ENCODE results near the gene CDK15.

CDK15 gene

GRCh38 chr2:201879996-201880395 lies 73.7 kb downstream of the CDK15 start:
- DNase-seq, result no peak

- DNase-seq, result no peak
Measured at GRCh38 chr2:201880579-201880978, 74.2 kb downstream of the CDK15 start.

GRCh38 chr2:201880993-201881611 lies 74.8 kb downstream of the CDK15 start:
- no peak for DNase-seq

DNA sequence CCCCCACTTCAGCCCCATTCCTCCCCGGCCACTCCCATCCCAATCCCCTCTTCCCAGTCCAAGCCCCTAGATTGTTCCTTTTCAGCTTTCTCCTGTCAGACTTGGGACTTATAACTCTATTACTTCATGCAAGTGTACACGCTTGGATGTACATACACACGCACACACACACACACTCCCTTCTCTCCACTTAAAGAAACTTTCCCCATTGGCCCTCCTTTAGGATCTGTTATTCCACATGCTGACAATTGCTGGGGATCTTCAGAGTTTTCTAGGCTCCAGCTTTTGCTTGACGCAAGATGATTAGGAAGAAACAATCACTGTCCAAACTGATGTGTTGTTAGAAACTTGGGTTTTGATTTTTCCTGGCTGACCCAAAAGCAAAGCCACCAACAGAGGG lies 75.4 kb downstream of the CDK15 start:
- DNase-seq, result no peak

GRCh38 chr2:201882353-201883090 lies 76.2 kb downstream of the CDK15 start:
- no peak for DNase-seq

GRCh38 chr2:201883606-201884369 lies 77.5 kb downstream of the CDK15 start:
- DNase-seq, result no peak

DNA sequence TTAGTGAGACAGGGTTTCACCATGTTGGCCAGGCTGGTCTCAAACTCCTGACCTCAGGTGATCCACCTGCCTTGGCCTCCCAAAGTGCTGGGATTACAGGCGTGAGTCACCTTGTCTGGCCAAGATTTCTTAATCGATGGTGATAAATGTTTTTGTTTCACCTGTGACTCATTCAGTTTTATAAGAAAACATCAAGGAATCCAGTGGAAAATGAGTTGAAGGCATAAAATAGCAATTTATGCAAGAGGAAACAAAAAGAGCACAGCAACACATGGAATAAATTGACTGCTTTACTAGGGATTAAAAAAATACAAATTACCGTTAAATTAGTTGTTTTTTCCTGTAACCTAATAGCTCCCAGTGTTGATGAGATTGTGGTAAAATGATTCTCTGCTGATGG lies 80.2 kb downstream of the CDK15 start:
- no peak for DNase-seq

GRCh38 chr2:201887773-201888425 lies 81.6 kb downstream of the CDK15 start:
- no peak for DNase-seq

- no peak for DNase-seq
Measured at GRCh38 chr2:201888426-201888800, 82.1 kb downstream of the CDK15 start.

DNA sequence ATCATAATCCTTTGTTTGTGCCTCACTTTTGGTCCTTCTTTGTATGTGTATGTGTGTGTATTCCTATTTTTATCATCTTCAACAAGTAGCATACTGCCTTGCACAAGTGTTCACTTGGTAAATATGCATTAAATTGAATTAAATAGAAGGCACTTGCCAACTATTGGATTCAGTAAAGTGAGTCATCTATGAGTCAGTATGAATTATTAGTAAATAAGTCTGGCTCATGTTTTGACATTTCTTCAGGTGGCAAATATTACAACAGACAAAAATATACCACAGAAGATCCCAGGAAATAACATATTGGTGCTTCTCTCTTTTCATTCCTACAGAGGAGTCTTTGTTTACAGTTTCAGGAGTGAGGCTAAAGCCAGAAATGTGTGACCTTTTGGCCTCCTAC lies 84.1 kb downstream of the CDK15 start:
- DNase-seq, result no peak

DNA sequence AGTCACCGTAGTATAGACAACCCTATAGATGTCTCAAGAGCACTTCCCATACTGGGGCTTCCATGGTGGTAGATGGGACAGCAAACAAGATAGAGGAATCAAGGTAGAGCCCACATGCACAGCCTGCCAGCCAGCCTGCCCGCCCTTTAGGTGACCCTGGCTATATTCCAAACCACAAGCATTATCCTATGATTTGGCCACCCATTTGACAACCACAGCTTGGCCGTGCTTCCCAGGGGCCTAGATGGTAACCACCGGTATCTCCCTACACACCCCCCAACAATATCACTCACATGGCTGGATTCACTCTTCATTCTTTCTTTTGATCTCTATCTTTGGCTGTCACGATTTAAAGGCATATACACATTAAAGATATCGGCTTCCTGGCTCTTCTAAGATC lies 85.3 kb downstream of the CDK15 start:
- no peak for DNase-seq

DNA sequence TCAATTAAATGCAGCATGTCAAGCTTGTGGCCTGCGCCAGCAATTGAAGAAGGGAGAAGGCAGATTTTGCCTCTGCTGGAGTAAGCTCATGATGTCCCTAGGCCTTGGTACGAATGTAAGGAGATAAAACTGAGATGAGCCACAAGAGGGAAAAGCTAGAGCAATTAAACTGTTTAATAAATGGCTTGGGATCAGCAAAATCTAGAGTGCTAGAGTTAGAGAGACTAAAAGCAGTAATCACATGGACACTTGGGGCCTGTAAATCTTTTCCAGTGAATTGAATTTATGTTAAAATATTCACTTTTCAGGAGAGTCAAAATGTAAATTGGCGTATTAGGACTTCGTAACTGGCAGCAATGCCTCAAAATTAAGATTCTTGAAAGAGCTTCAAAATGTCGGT lies 86.2 kb downstream of the CDK15 start:
- DNase-seq, result no peak

DNA sequence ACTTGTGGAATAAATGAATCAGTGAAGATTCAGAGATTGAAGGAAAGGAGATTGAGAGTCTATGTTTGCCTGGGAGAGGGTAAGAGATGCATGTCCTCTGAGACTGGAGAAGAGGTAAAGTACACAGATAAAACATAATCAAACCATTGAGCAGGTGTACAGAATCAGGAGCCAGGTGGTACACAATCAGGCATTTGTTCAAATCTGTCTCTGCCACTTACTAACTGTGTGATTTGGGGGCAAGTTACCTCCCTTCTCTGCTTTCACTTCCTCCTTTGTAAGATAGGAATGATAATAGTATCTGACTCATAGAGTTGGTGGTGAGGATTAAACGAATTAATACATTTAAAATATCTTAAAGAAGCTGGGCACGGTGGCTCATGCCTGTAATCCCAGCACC lies 94.0 kb downstream of the CDK15 start:
- no peak for DNase-seq

GRCh38 chr2:201901786-201902185 lies 95.4 kb downstream of the CDK15 start:
- DNase-seq, result no peak

DNA sequence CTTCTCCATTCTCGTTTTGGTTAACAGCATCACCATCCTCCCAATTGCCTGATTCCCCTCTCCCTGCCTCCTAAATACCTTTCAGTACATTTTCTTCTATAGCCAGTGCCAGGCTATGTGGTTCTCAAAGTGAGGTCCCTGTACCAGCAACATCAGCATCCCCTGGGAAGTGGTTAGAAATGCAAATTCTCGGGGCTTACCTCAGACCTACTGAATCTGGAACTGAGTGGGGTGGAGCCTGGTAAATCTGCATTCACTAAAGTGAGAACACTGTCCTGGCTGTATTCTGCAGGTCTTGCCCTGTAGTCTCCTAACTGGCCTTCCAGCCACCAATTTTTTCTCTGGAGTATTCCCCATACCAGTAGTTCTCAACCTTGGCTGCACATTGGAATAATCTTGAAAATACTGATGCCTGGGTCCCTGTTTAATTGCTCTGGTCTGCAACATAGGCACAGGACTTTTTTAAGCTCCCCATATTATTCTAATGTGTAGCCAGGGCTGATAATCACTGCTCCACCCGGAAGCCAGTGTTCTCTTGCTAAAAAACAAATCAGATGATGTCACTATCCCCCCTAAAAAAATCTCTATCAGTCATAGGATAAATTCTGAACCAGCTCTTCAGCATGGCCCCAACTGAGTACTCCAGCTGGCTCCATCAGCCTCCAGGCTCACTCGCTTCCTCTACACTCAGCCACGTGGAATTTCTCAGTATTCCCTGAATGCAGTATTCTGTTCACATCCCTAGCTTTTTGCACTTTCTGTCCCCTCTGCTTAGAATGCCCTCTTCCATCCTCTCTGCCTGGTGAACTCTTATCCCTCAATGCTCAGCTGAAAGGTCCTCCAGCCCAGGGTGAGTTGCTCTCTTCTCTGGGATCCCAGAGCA lies 98.4 kb downstream of the CDK15 start:
- DNase-seq, result no peak

DNA sequence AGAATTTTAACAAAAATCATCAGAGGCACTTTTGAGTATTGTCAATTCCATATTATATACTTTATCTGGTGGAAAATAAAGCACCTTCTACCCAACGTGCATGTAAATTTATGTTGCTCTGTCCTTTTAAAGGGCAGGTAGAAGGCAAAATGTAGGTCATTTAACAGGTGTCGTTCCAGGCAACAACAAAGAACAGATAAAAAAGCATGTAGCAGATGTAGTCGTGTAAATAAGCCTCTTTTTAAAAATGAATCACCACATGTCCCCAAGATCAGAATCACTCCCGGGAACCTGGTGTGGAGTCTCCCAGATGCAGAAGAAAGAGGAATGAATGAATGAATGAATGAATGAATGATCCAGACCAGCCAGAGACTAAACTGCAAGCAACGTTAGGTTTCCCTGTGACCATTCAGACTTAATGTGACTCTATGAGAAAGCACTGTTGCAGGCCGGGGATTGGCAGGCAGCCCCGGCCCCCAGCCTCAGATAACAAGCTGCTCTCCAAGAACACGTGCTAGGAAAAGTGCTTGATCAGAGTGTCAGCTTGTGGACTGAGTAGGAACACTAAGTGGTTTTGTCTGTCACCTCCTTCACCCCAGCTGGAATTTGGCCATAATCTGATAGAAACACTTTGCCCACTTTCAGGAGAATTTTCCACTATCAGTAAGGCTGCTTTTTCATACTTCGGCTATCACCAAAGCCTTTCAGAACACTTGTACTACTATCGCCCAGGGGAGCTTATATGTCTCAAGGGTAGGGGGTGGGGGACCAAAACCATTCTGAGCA lies 100.6 kb downstream of the CDK15 start:
- no peak for DNase-seq

DNA sequence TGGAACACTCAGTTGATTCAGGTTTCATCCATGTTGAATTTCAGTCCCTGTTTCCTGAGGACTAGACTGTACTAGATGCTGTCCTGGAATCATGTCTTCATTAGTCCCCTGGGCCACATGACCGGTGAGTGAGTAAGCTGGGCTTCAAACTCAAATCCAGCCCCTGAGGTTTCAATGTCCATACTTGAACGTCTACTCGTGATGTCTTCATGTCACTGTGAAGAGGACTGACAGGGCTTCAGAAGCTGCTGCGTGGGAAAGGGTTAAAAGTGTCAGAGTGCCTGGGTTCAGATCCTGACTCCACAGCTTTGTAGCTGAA lies 101.2 kb downstream of the CDK15 start:
- no peak for DNase-seq

DNA sequence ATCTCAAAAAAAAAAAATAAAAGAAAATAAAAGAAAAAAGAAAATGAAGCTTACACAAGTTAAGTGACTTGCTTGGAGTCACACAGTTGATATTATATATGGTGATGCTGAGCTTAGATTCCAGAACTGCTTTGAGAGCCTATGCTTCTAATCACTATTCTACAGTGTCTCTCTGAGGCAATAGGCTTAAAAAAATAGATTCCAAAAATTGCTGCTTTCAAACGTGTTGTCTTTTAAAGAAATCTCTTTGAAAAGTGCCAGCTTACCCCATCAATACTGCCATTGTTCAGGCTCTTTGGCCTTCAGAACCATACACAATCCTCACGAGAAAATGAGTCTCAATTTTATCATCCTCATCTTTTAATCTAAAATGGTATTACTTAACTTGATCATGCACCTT lies 102.6 kb downstream of the CDK15 start:
- no peak for DNase-seq

DNA sequence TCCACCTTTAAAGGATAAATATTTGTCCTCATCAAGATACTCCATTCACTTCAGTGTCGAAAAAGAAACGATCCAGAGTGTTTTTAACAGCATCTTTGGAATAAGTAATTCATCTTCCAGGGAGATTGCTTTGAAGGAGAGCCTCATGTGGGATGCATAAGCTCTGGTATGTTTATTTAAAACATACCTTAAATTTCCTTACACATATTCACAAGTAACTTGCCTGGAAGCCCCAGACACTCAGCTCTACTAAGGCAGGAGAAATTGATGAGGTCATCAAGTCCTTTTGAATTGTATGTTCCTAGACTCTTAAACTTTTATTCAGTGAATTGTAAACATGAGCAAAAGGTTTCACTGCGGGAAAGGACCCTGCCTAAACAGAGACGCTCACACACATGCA lies 103.0 kb downstream of the CDK15 start:
- no peak for DNase-seq

DNA sequence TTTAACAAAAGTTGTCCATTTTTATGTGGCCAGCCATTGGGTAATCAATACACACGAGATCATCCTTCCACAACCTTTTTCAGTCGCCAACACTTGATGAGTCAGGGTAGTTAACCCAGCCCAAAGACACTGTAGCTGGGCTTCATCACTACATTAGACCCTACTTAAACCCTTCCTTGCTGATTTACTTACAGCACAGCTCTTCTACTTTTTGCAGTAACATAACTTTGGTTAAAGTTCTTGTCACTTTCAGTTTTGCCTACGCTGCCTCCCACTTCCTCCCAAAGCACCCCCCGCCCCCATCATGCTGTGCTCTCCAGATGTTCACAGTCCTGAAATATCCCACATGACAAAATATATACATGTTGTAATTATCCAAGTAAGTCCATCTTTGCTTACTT lies 103.6 kb downstream of the CDK15 start:
- peak; percentile 1 for DNase-seq

GRCh38 chr2:201911372-201911771 lies 105.0 kb downstream of the CDK15 start:
- no peak for DNase-seq

GRCh38 chr2:201913201-201913600 lies 106.9 kb downstream of the CDK15 start:
- no peak for DNase-seq

Data from activated CD4-positive, alpha-beta T cell treated with anti-CD3 and anti-CD28 coated beads, Interleukin-2, Interleukin-6, amounts not matched to agents 100 ng/mL and 50 ng/mL, durations not matched to agents 16 hours and 8 hours (primary cell).